Measurements from ENCODE around the gene LDAF1. TPM values are rescaled to one million over a fixed set of nuclear protein-coding genes. Genes with fewer than 3 reads are reported as not detected.
A peak's percentile ranks its signal among the peaks of the same experiment; 100 is the strongest.

The LDAF1 gene
- total RNA-seq, 1 donor from 2014 or later: 63.8 TPM

DNA sequence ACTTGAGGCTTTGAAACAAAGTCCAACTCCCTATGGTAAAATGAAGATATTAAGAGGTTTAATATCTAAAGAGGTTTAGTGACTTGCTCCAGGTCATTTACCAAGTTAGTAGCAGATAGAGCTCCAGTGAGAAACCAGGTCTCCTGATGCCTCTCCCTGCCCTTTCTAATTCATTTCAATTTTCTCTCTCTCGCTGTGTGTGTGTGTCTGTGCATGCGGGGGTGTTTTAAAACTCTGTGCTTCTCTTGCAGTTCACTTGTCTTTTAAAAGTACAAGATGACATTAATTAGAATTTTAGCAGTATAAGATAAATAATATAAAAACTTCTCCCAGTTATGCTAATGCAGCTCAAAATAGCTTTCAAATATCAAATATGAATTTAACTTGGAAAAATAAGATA lies 61.1 kb downstream of the LDAF1 start:
- intact Hi-C loops (cut with DNase I): no loop called here
- H3K27me3 ChIP-seq: no peaks in the 10 kb centered on the region

GRCh38 chr16:21222495-21223337 lies 64.2 kb downstream of the LDAF1 start:
- TF ChIP-seq POLR2AphosphoS5 (IDR thresholded peaks at IDR 0.05; ENCODE audit: insufficient read depth in 1 of 2, low read depth in 1 of 2): no peak
- no peak for TF ChIP-seq CTCF (IDR thresholded peaks at IDR 0.05)
- no peak for TF ChIP-seq POLR2A (IDR thresholded peaks at IDR 0.05)
- no peak overlapping the region for H3K4me3 ChIP-seq
- H3K27me3 ChIP-seq: no peaks in the 10 kb centered on the region
- H3K36me3 ChIP-seq: no peaks in the 10 kb centered on the region
- DNase-seq (ENCODE audit: extremely low spot score in 2 of 2): peak in 1 of 2 donors; percentile 82
- H3K4me1 ChIP-seq: no peaks in the 10 kb centered on the region
- H3K9me3 ChIP-seq: no peaks in the 10 kb centered on the region
- H3K27ac ChIP-seq: no peak overlapping the region
- intact Hi-C loops (cut with DNase I): no loop called here

More for the DNA sequence above, 61.1 kb downstream of the LDAF1 start:
- H3K4me3 ChIP-seq: no peak overlapping the region
- DNase-seq (ENCODE audit: extremely low spot score in 2 of 2): no peak
- TF ChIP-seq POLR2AphosphoS5 (IDR thresholded peaks at IDR 0.05; ENCODE audit: insufficient read depth in 1 of 2, low read depth in 1 of 2): no peak
- no peak for TF ChIP-seq CTCF (IDR thresholded peaks at IDR 0.05)
- no peak for TF ChIP-seq POLR2A (IDR thresholded peaks at IDR 0.05)
- no peaks in the 10 kb centered on the region for H3K9me3 ChIP-seq
- no peak overlapping the region for H3K27ac ChIP-seq
- H3K4me1 ChIP-seq: no peaks in the 10 kb centered on the region
- H3K36me3 ChIP-seq: no peaks in the 10 kb centered on the region

GRCh38 chr16:21223787-21224186 lies 65.3 kb downstream of the LDAF1 start:
- no peaks in the 10 kb centered on the region for H3K36me3 ChIP-seq
- no peaks in the 10 kb centered on the region for H3K9me3 ChIP-seq
- peak in 1 of 2 donors; percentile 74 for DNase-seq (ENCODE audit: extremely low spot score in 2 of 2)
- H3K27ac ChIP-seq: no peak overlapping the region
- no peaks in the 10 kb centered on the region for H3K27me3 ChIP-seq
- intact Hi-C loops (cut with DNase I): no loop called here
- no peaks in the 10 kb centered on the region for H3K4me1 ChIP-seq
- H3K4me3 ChIP-seq: no peak overlapping the region
- TF ChIP-seq POLR2AphosphoS5 (IDR thresholded peaks at IDR 0.05; ENCODE audit: insufficient read depth in 1 of 2, low read depth in 1 of 2): no peak
- TF ChIP-seq CTCF (IDR thresholded peaks at IDR 0.05): no peak
- no peak for TF ChIP-seq POLR2A (IDR thresholded peaks at IDR 0.05)

DNA sequence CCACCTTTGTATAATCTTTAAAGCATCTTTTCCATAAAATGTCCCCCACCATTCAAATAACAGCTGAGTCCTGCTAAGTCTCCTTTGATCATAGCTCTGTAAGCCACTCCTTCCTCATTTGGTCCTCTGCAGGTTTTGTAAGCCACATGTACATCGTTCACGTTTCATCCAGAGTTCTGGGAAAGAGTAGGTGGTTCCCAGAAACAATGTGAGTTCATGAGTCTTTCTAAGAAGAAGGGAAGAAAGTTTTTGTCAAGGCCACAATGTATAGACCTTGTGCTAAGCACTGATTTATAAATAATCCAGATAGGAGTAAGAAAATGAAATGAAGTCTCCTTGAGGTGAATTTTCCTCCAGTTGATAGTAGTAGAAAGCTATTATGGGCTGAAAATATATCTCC lies 66.3 kb downstream of the LDAF1 start:
- intact Hi-C loops (cut with DNase I): no loop called here
- DNase-seq (ENCODE audit: extremely low spot score in 2 of 2): peak in 1 of 2 donors; percentile 14
- TF ChIP-seq POLR2A (IDR thresholded peaks at IDR 0.05): no peak
- TF ChIP-seq CTCF (IDR thresholded peaks at IDR 0.05): no peak
- no peak for TF ChIP-seq POLR2AphosphoS5 (IDR thresholded peaks at IDR 0.05; ENCODE audit: insufficient read depth in 1 of 2, low read depth in 1 of 2)
- no peaks in the 10 kb centered on the region for H3K36me3 ChIP-seq
- no peaks in the 10 kb centered on the region for H3K9me3 ChIP-seq
- H3K4me3 ChIP-seq: no peak overlapping the region
- no peaks in the 10 kb centered on the region for H3K4me1 ChIP-seq
- no peak overlapping the region for H3K27ac ChIP-seq
- no peaks in the 10 kb centered on the region for H3K27me3 ChIP-seq

GRCh38 chr16:21226749-21227148 lies 68.3 kb downstream of the LDAF1 start:
- Histone ChIP-seq H3K4me3 (no peak overlapping the region), H3K9me3 (no peaks in the 10 kb centered on the region), H3K27me3 (no peaks in the 10 kb centered on the region), H3K27ac (no peak overlapping the region), H3K36me3 (no peaks in the 10 kb centered on the region), H3K4me1 (no peaks in the 10 kb centered on the region)
- TF ChIP-seq CTCF (IDR thresholded peaks at IDR 0.05) (no peak), POLR2A (IDR thresholded peaks at IDR 0.05) (no peak), POLR2AphosphoS5 (IDR thresholded peaks at IDR 0.05; ENCODE audit: insufficient read depth in 1 of 2, low read depth in 1 of 2) (no peak)
- intact Hi-C loops (cut with DNase I): no loop called here
- DNase-seq (ENCODE audit: extremely low spot score in 2 of 2): no peak

Data from vagina (tissue), 2 donors.